Cardiac muscle cell (in vitro differentiated cells and primary cell): ENCODE data around the gene B4GALT5. TPM values are rescaled to one million over a fixed set of nuclear protein-coding genes. Genes with fewer than 3 reads are reported as not detected.

ENCODE experiments used
- DNase-seq, 2 donors: peaks; one replicate each; pipeline versions ENCODE4 v3.0.0 to v3.0.0-alpha.2; 2010 to 2017; ENCODE audit warnings: low read depth in 1 of 2, low spot score in 1 of 2
- H3K27ac ChIP-seq: fragments of 200-600 bp; sonication (generic); 2 replicates; pipeline ENCODE4 v1.5.1; 2016
- H3K27me3 ChIP-seq: fragments of 200-600 bp; sonication (generic); 2 replicates; pipeline ENCODE4 v1.6.0; 2016; ENCODE audit warnings: control low read depth
- H3K36me3 ChIP-seq: fragments of 200-600 bp; sonication (generic); 2 replicates; pipeline ENCODE4 v1.5.1; 2016; ENCODE audit warnings: control low read depth
- H3K4me1 ChIP-seq: fragments of 200-600 bp; sonication (generic); 2 replicates; pipeline ENCODE4 v1.8.1; 2017; ENCODE audit warnings: low read depth, mild to moderate bottlenecking, mixed run types
- H3K4me3 ChIP-seq: fragments of 200-600 bp; sonication (generic); 2 replicates; pipeline ENCODE4 v1.5.1; 2016; ENCODE audit warnings: mild to moderate bottlenecking
- H3K9me3 ChIP-seq: fragments of 200-600 bp; sonication (generic); 2 replicates; pipeline ENCODE4 v1.5.1; 2017; ENCODE audit warnings: low read depth, mild to moderate bottlenecking, control low read depth
- polyA plus RNA-seq: library from polyadenylated mRNA; unstranded; fragments of >200 nt; fragmentation: Nextera tagmentation; extraction: Ambion mirVana; gene quantifications from 2 replicates; pipeline ENCODE4 v1.2.1, GENCODE V29; 2016
- total RNA-seq: library from RNA; depleted of rRNA; stranded (reverse); fragments of >200 nt; gene quantifications from 2 replicates; pipeline ENCODE4 v1.2.3, GENCODE V29; 2016
- TF ChIP-seq, protein P1 (sequence below): IDR thresholded peaks from 2 replicates; pipeline ENCODE4 v1.5.1; 2012; ENCODE audit warnings: low read depth, mild to moderate bottlenecking, low read length

The B4GALT5 gene
- total and polyA plus RNA-seq, 2 experiments from 2014 or later, result 11.5 to 26.5 TPM

DNA sequence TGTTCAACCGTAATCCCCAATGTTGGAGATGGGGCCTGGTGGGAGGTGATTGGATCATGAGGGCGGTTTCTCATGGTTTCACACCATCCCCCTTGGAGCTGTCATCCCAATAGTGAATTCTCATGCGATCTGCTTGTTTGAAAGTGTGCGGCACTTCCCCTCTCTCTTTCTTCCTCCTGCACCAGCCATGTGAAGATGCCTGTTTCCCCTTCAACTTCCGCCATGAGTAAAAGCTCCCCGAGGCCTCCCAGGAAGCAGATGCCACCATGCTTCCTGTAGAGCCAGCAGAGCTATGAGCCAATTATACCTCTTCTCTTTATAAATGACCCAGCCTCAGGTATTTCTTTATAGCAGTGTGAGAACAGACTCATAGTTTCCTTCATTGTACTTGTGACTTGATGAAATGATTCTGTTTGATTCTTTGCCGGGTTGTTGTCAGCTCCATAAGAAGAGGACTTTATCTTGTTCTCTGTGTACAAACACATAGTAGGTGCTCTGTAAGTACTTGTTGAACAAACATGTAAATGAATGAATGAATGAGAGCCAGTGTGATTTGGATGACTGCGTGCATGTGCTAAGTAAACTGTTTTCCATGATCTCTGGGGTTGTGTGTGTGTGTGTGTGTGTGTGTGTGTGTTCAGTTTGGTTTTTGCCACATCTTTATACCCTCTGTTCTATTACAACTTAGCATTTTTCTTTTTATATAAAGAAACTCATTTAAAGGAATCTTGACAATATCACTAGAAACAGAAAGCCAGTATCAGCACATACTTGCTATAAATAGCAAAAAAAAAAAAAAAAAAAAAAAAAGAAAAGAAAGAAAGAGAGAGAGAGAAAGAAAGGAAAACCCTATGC lies 123.3 kb downstream of the B4GALT5 start:
- H3K4me3 ChIP-seq, result no peak overlapping the region
- H3K27me3 ChIP-seq, result no peaks in the 10 kb centered on the region
- no peaks in the 10 kb centered on the region for H3K36me3 ChIP-seq
- no peak for DNase-seq
- H3K4me1 ChIP-seq, result peaks cover 6% of the 10 kb centered on the region
- no peak overlapping the region for H3K27ac ChIP-seq
- TF ChIP-seq, protein P1, sequence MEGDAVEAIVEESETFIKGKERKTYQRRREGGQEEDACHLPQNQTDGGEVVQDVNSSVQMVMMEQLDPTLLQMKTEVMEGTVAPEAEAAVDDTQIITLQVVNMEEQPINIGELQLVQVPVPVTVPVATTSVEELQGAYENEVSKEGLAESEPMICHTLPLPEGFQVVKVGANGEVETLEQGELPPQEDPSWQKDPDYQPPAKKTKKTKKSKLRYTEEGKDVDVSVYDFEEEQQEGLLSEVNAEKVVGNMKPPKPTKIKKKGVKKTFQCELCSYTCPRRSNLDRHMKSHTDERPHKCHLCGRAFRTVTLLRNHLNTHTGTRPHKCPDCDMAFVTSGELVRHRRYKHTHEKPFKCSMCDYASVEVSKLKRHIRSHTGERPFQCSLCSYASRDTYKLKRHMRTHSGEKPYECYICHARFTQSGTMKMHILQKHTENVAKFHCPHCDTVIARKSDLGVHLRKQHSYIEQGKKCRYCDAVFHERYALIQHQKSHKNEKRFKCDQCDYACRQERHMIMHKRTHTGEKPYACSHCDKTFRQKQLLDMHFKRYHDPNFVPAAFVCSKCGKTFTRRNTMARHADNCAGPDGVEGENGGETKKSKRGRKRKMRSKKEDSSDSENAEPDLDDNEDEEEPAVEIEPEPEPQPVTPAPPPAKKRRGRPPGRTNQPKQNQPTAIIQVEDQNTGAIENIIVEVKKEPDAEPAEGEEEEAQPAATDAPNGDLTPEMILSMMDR, result no peak
- H3K9me3 ChIP-seq, result no peaks in the 10 kb centered on the region

DNA sequence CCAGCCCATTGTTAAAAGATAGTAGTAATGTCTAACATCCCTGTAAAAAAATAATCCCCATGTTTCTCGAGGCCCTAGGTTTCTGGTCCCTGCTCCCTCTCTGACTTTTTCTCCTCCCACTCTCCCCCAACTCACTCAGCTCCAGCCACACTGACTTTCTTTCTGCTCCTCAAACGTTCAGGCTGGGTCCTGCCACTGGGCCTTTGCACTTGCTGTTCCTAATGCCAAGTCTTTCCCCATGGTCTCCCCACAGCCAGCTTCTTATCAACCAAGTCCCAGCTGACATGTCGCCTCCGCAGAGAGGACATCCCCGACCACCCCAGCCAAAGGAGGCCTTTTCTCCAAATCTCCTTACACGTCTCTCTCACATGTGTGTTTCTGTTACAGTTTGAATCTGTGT lies 123.9 kb downstream of the B4GALT5 start:
- TF ChIP-seq, protein P1, result no peak
- H3K27ac ChIP-seq, result no peak overlapping the region
- peaks cover 6% of the 10 kb centered on the region for H3K4me1 ChIP-seq
- no peaks in the 10 kb centered on the region for H3K27me3 ChIP-seq
- no peaks in the 10 kb centered on the region for H3K36me3 ChIP-seq
- H3K9me3 ChIP-seq, result no peaks in the 10 kb centered on the region
- no peak for DNase-seq
- no peak overlapping the region for H3K4me3 ChIP-seq

DNA sequence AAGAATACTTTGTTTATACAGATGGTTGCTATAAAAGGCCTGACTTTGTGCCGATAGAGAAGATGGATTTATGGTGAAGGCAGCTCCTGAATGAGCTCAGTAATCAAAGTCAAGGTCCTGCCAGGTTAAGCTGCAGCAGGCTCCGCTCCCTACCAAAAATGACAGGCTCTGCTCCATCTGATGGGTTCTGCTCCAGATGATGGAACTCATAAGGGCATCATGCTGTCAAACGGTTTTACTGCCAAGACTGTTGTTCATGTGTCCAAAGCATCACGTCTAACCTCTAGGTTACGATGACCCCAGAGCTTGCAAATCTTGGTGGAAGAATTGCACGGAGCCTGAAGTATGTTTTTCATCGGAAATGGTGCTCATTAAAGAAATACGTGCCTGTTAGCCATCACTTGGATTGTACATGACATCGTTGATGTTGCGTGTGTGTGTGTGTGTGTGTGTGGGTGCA lies 126.5 kb downstream of the B4GALT5 start:
- Histone ChIP-seq H3K4me1 (peaks cover 6% of the 10 kb centered on the region), H3K4me3 (no peak overlapping the region), H3K27ac (no peak overlapping the region), H3K9me3 (no peaks in the 10 kb centered on the region), H3K36me3 (no peaks in the 10 kb centered on the region), H3K27me3 (no peaks in the 10 kb centered on the region)
- TF ChIP-seq, protein P1, result no peak
- peak in 1 of 2 donors; percentile 57 for DNase-seq

DNA sequence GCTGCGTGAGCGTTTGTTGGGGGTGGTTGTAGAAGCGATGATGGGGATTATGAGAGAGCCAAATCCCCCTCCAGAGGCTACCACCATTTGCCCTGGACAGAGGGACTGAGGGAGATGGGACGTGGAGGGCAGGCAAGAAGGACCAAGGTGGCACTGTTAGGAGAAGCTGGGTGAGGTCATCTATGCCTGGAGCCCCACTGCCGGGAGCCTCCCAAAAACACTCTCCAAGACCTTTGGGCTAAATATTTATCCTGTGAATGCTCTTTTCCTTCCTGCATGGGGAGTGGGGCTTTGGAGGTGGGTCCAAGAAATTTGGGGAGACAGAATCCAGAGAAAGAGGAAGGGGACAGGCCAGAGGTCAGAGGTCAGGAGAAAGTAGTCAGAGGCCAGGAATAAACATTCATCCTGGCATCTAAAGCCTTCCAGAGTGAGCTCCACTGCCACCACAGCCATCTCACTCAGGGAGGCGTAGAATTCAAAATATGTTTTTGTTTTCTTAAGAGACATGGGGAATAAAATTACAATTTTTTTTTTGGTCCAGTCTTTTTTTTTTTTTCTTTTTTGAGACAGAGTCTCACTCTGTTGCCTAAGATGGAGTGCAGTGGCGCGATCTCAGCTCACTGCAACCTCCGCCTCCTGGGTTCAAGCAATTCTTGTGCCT lies 128.0 kb downstream of the B4GALT5 start:
- H3K9me3 ChIP-seq, result no peaks in the 10 kb centered on the region
- H3K27ac ChIP-seq, result no peak overlapping the region
- H3K4me1 ChIP-seq, result peaks cover under 1% of the 10 kb centered on the region
- no peaks in the 10 kb centered on the region for H3K36me3 ChIP-seq
- DNase-seq, result no peak
- H3K27me3 ChIP-seq, result no peaks in the 10 kb centered on the region
- TF ChIP-seq, protein P1, result no peak
- H3K4me3 ChIP-seq, result no peak overlapping the region

DNA sequence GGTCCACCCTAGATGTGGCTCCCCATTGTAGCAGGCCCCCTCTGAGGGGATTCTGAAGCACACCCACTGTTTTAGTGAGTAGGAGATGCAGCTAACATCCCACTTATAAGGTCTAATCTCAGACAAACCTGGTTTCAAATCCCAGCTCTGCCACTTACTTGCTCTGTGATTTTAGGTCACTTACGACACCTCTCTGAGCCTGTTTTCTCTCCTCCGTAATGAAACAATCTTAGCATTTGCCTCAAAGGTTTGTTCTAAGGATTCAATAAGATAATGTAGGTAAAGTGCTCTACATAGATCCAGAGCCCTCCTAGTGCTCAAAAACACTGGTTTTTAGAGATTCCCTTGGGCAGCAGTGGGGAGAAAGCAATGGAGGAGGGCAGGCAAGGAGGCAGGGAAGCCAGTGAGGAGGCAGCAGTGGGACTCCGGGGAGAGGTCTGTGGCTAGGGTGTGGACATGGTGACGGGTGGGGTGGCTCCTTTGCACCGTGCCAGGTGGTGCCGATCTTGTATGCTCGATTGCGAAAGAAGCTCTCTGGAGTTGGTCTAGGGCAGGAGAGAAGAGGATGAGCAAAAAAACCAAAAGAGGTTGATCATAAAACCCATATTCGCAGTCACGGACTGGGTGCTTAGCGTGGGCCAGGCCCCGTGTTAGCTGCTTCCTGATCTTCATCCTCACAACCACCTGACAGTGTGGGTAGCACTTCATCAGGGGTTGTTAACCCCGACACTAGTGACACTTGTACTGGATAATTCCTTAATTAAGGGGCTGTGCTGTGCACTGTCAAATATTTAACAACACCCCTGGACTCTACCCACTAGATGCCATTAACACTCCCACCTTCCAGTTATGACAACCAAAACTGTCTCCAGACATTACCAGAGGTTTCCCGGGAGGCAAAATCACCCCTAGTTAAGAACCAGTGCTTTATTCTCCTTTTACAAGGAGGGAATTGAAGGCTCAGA lies 129.0 kb downstream of the B4GALT5 start:
- no peak overlapping the region for H3K4me3 ChIP-seq
- TF ChIP-seq, protein P1, result no peak
- DNase-seq, result no peak
- H3K4me1 ChIP-seq, result no peaks in the 10 kb centered on the region
- no peak overlapping the region for H3K27ac ChIP-seq
- no peaks in the 10 kb centered on the region for H3K9me3 ChIP-seq
- no peaks in the 10 kb centered on the region for H3K36me3 ChIP-seq
- no peaks in the 10 kb centered on the region for H3K27me3 ChIP-seq
